ENCODE measurements around the gene QPCT.
"Not testable (repeated sequence)": the region's sequence is repeated elsewhere in the genome, so short reads cannot be mapped to it uniquely, and the experiment has no call there.

Gene QPCT

GRCh38 chr2:37402636-37403035, 58.2 kb downstream of the QPCT start:
- no peak for TF ChIP-seq CTCF (IDR thresholded peaks at IDR 0.05; ENCODE audit: low read depth, low read length)
- in situ Hi-C loops (cut with HindIII; ENCODE audit: low sequenced_read_pairs), result loop anchor here (25.0 kb wide), 1 partner anchor 285 kb away; no protein-coding TSS in a partner anchor
- no peak overlapping the region for H3K4me3 ChIP-seq (ENCODE audit: low read depth, low read length)
- no peak for DNase-seq (ENCODE audit: low read depth, low spot score)

GRCh38 chr2:37405781-37406180, 61.4 kb downstream of the QPCT start:
- no peak for TF ChIP-seq CTCF (IDR thresholded peaks at IDR 0.05; ENCODE audit: low read depth, low read length)
- DNase-seq (ENCODE audit: low read depth, low spot score), result no peak
- no peak overlapping the region for H3K4me3 ChIP-seq (ENCODE audit: low read depth, low read length)
- in situ Hi-C loops (cut with HindIII; ENCODE audit: low sequenced_read_pairs), result loop anchor here (25.0 kb wide), 1 partner anchor 282 kb away; no protein-coding TSS in a partner anchor

GRCh38 chr2:37412231-37412630, 67.8 kb downstream of the QPCT start:
- in situ Hi-C loops (cut with HindIII; ENCODE audit: low sequenced_read_pairs), result loop anchor here (25.0 kb wide), 1 partner anchor 275 kb away; no protein-coding TSS in a partner anchor
- no peak for TF ChIP-seq CTCF (IDR thresholded peaks at IDR 0.05; ENCODE audit: low read depth, low read length)
- no peak for DNase-seq (ENCODE audit: low read depth, low spot score)
- H3K4me3 ChIP-seq (ENCODE audit: low read depth, low read length), result no peak overlapping the region

- in situ Hi-C loops (cut with HindIII; ENCODE audit: low sequenced_read_pairs), result loop anchor here (25.0 kb wide), 1 partner anchor 273 kb away; no protein-coding TSS in a partner anchor
- not testable (repeated sequence) for H3K4me3 ChIP-seq (ENCODE audit: low read depth, low read length); DNase-seq (ENCODE audit: low read depth, low spot score)
Measured at GRCh38 chr2:37413911-37414469, 69.6 kb downstream of the QPCT start.

GRCh38 chr2:37414470-37414949, 70.1 kb downstream of the QPCT start:
- in situ Hi-C loops (cut with HindIII; ENCODE audit: low sequenced_read_pairs), result loop anchor here (25.0 kb wide), 1 partner anchor 273 kb away; no protein-coding TSS in a partner anchor
- DNase-seq (ENCODE audit: low read depth, low spot score), result peak; percentile 80
- peak; percentile 83 for TF ChIP-seq CTCF (IDR thresholded peaks at IDR 0.05; ENCODE audit: low read depth, low read length)
- no peak overlapping the region for H3K4me3 ChIP-seq (ENCODE audit: low read depth, low read length)

- in situ Hi-C loops (cut with HindIII; ENCODE audit: low sequenced_read_pairs), result loop anchor here (25.0 kb wide), 1 partner anchor 272 kb away; no protein-coding TSS in a partner anchor
- TF ChIP-seq CTCF (IDR thresholded peaks at IDR 0.05; ENCODE audit: low read depth, low read length), result peak; percentile 35
Measured at GRCh38 chr2:37415128-37415820, 70.8 kb downstream of the QPCT start.

GRCh38 chr2:37417321-37417720, 72.9 kb downstream of the QPCT start:
- DNase-seq (ENCODE audit: low read depth, low spot score), result peak; percentile 47
- no peak for TF ChIP-seq CTCF (IDR thresholded peaks at IDR 0.05; ENCODE audit: low read depth, low read length)
- in situ Hi-C loops (cut with HindIII; ENCODE audit: low sequenced_read_pairs), result loop anchor here (25.0 kb wide), 1 partner anchor 270 kb away; no protein-coding TSS in a partner anchor
- H3K4me3 ChIP-seq (ENCODE audit: low read depth, low read length), result no peak overlapping the region

More at GRCh38 chr2:37415128-37415820, 70.8 kb downstream of the QPCT start:
- H3K4me3 ChIP-seq (ENCODE audit: low read depth, low read length), result no peak overlapping the region
- DNase-seq (ENCODE audit: low read depth, low spot score), result peak; percentile 54

All from astrocyte of the spinal cord (primary cell).